COLO668 (cell line): ENCODE results near the gene ITGAL.
"Not testable (repeated sequence)": the region's sequence is repeated elsewhere in the genome, so short reads cannot be mapped to it uniquely, and the experiment has no call there.

Experiments used
- DNase-seq: peaks from one replicate; lab custom pipeline; 2025; ENCODE audit not compliant: unreplicated experiment; lab: John Stamatoyannopoulos, UW

ITGAL gene

GRCh38 chr16:30526137-30526822 is 53.7 kb downstream of the ITGAL start, which contains the start of gene ZNF768:
TSS of gene ZNF768 (minus strand) at chr16:30526566. CDS start at chr16:30526413, 153 bp downstream.
- peak; percentile 71 for DNase-seq

- peak; percentile 99 for DNase-seq
Measured at GRCh38 chr16:30526823-30527634, 54.5 kb downstream of the ITGAL start.

GRCh38 chr16:30527635-30528178 is 55.2 kb downstream of the ITGAL start:
- DNase-seq, result peak; percentile 35

GRCh38 chr16:30528799-30529457 is 56.4 kb downstream of the ITGAL start:
- DNase-seq, result no peak

- DNase-seq, result no peak
Measured at GRCh38 chr16:30530163-30531037, 57.9 kb downstream of the ITGAL start.

GRCh38 chr16:30532285-30533145 is 60.0 kb downstream of the ITGAL start:
- DNase-seq, result no peak

- peak; percentile 40 for DNase-seq
Measured at GRCh38 chr16:30533146-30533522, 60.6 kb downstream of the ITGAL start.

GRCh38 chr16:30533748-30534367 is 61.3 kb downstream of the ITGAL start:
- peak; percentile 39 for DNase-seq

GRCh38 chr16:30534368-30535105 is 62.0 kb downstream of the ITGAL start, which contains the start of gene ZNF747:
TSS of gene ZNF747 (minus strand) at chr16:30534858. CDS start at chr16:30534679, 179 bp downstream.
- peak; percentile 93 for DNase-seq

- DNase-seq, result no peak
Measured at GRCh38 chr16:30535106-30535776, 62.7 kb downstream of the ITGAL start.

GRCh38 chr16:30535777-30536190 is 63.2 kb downstream of the ITGAL start:
- peak; percentile 81 for DNase-seq

GRCh38 chr16:30536391-30537024 is 64.0 kb downstream of the ITGAL start:
- DNase-seq, result not testable (repeated sequence)

- no peak for DNase-seq
Measured at GRCh38 chr16:30539000-30539964, 66.7 kb downstream of the ITGAL start.

GRCh38 chr16:30539986-30540526 is 67.5 kb downstream of the ITGAL start:
- DNase-seq, result not testable (repeated sequence)

GRCh38 chr16:30540916-30541464 is 68.4 kb downstream of the ITGAL start:
- not testable (repeated sequence) for DNase-seq
